Osteocyte (in vitro differentiated cells): ENCODE measurements around the gene HIBCH. TPM values are rescaled to one million over a fixed set of nuclear protein-coding genes. Genes with fewer than 3 reads are reported as not detected.

ENCODE experiments used
- DNase-seq: peaks from one replicate; pipeline ENCODE4 v3.0.0; 2021; ENCODE audit warnings: mixed read lengths; ENCODE audit not compliant: unreplicated experiment; ENCODE audit errors: extremely low spot score
- H3K27ac Mint-ChIP-seq: one replicate; pipeline ENCODE4 v1.8.0; 2021; ENCODE audit warnings: mild to moderate bottlenecking, mixed read lengths; ENCODE audit not compliant: unreplicated experiment
- H3K27me3 Mint-ChIP-seq: one replicate; pipeline ENCODE4 v1.8.0; 2021; ENCODE audit warnings: mixed read lengths; ENCODE audit not compliant: unreplicated experiment
- H3K36me3 Mint-ChIP-seq: one replicate; pipeline ENCODE4 v1.8.0; 2021; ENCODE audit warnings: mixed read lengths; ENCODE audit not compliant: unreplicated experiment
- H3K4me1 Mint-ChIP-seq: one replicate; pipeline ENCODE4 v1.8.0; 2021; ENCODE audit warnings: mixed read lengths; ENCODE audit not compliant: unreplicated experiment
- H3K4me3 Mint-ChIP-seq: one replicate; pipeline ENCODE4 v1.8.0; 2021; ENCODE audit warnings: mild to moderate bottlenecking, moderate library complexity, mixed read lengths; ENCODE audit not compliant: unreplicated experiment
- H3K9me3 Mint-ChIP-seq: one replicate; pipeline ENCODE4 v1.8.0; 2021; ENCODE audit warnings: mixed read lengths; ENCODE audit not compliant: unreplicated experiment
- total RNA-seq: library from RNA; stranded (reverse); gene quantifications from 2 replicates; pipeline ENCODE4 v1.2.1, GENCODE V29; 2021
- TF ChIP-seq, protein P1 (sequence below): fragments of 200-600 bp; sonication (generic); IDR thresholded peaks from 2 replicates; pipeline ENCODE4 v1.5.0; 2021; ENCODE audit warnings: antibody characterized with exemption, mild to moderate bottlenecking, moderate library complexity

HIBCH gene
- total RNA-seq, 1 donor from 2014 or later = 28.4 TPM

DNA sequence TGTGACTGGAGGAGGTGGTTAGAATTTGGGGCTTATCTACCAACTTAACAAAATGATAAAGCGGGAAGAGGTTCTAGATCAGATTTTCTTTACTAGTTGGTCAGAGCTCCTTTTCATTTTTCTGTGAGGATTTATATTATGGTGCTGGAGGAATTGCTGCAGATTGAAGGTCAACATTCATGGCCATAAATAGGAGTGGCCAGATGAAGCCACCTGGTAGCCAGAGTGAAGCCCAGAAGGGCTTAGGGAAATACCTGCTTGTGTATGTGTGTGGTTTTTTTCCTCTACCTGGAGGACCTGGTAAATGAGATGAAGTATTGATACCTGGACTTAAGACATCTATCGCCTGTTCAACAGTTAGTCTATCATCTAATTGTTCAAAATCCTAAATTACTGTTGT, 134.2 kb downstream of the HIBCH start:
- no peak for DNase-seq
- no peaks in the 10 kb centered on the region for H3K27me3 Mint-ChIP-seq
- H3K9me3 Mint-ChIP-seq = no peaks in the 10 kb centered on the region
- no peak overlapping the region for H3K27ac Mint-ChIP-seq
- TF ChIP-seq, protein P1, sequence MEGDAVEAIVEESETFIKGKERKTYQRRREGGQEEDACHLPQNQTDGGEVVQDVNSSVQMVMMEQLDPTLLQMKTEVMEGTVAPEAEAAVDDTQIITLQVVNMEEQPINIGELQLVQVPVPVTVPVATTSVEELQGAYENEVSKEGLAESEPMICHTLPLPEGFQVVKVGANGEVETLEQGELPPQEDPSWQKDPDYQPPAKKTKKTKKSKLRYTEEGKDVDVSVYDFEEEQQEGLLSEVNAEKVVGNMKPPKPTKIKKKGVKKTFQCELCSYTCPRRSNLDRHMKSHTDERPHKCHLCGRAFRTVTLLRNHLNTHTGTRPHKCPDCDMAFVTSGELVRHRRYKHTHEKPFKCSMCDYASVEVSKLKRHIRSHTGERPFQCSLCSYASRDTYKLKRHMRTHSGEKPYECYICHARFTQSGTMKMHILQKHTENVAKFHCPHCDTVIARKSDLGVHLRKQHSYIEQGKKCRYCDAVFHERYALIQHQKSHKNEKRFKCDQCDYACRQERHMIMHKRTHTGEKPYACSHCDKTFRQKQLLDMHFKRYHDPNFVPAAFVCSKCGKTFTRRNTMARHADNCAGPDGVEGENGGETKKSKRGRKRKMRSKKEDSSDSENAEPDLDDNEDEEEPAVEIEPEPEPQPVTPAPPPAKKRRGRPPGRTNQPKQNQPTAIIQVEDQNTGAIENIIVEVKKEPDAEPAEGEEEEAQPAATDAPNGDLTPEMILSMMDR = no peak
- H3K36me3 Mint-ChIP-seq = peaks cover 3% of the 10 kb centered on the region
- peaks cover 2% of the 10 kb centered on the region for H3K4me1 Mint-ChIP-seq
- no peak overlapping the region for H3K4me3 Mint-ChIP-seq

DNA sequence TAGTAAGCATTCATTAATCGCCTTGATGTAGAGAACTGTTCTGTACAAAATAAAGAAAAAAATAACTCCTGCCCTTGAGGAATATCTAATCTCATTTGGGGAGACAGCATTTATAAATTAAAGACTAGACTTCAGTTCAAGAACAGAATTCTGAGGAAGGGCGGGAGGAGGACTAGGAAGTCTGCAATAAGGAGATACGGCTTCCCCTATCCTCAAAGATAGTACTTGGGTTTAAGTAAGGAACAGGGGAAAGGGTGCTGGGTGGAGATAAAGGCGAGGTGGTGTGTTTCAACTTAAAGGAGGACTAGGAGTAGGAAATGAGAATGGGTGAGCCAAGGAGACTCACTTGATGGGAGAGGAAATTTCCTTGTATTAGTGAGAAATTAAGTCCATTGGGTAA, 135.2 kb downstream of the HIBCH start:
- H3K36me3 Mint-ChIP-seq = peaks cover 3% of the 10 kb centered on the region
- TF ChIP-seq, protein P1 = no peak
- DNase-seq = no peak
- no peak overlapping the region for H3K27ac Mint-ChIP-seq
- H3K9me3 Mint-ChIP-seq = no peaks in the 10 kb centered on the region
- no peaks in the 10 kb centered on the region for H3K27me3 Mint-ChIP-seq
- no peak overlapping the region for H3K4me3 Mint-ChIP-seq
- H3K4me1 Mint-ChIP-seq = peaks cover 7% of the 10 kb centered on the region

DNA sequence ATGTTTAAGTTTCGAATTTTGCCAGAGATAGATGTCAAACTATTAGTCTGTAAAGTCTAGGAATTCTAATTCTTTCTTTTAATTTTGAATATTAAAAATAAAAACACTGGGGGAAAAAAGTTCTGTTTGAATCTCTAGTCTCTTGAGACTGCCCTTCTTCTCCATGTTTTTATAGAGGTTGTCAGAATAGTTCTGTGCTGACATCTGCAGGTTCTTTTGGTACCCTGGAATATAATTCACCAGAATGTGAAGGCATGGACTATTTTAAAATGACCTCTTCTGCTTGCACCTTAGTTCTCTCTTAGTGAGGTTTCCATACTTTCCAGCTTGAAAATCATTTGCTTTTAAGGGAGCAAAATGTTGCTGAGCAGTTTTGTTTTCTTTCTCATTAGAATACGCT, 136.1 kb downstream of the HIBCH start:
- Mint-ChIP-seq H3K27me3 (no peaks in the 10 kb centered on the region), H3K9me3 (no peaks in the 10 kb centered on the region), H3K4me3 (no peak overlapping the region), H3K36me3 (peaks cover 3% of the 10 kb centered on the region), H3K4me1 (peaks cover 7% of the 10 kb centered on the region), H3K27ac (no peak overlapping the region)
- TF ChIP-seq, protein P1 = peak; percentile 19
- DNase-seq = no peak

DNA sequence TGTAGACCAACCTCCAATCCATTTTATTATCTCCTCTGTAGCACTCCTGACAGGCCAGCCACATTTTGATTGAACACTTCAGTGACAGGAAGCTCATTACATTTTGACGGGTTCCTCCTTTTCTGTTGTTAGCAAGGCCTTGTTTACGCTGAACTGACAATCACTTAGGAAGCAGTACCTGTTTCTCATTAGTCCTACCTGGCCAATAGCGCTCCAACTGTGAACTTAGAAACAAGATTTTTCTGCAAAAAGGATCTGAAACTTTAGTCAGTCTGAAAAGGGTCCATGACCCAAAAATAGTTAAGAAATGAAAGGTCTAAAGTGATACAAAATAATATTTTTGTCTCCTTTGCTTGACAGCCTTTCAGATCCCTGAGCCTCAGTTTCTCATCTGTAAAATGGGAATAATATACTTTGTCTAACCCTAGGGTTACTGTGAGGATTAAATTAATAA, 137.5 kb downstream of the HIBCH start:
- H3K4me1 Mint-ChIP-seq = peaks cover 7% of the 10 kb centered on the region
- no peaks in the 10 kb centered on the region for H3K27me3 Mint-ChIP-seq
- no peak overlapping the region for H3K27ac Mint-ChIP-seq
- H3K4me3 Mint-ChIP-seq = no peak overlapping the region
- TF ChIP-seq, protein P1 = no peak
- DNase-seq = no peak
- no peaks in the 10 kb centered on the region for H3K9me3 Mint-ChIP-seq
- peaks cover 3% of the 10 kb centered on the region for H3K36me3 Mint-ChIP-seq

DNA sequence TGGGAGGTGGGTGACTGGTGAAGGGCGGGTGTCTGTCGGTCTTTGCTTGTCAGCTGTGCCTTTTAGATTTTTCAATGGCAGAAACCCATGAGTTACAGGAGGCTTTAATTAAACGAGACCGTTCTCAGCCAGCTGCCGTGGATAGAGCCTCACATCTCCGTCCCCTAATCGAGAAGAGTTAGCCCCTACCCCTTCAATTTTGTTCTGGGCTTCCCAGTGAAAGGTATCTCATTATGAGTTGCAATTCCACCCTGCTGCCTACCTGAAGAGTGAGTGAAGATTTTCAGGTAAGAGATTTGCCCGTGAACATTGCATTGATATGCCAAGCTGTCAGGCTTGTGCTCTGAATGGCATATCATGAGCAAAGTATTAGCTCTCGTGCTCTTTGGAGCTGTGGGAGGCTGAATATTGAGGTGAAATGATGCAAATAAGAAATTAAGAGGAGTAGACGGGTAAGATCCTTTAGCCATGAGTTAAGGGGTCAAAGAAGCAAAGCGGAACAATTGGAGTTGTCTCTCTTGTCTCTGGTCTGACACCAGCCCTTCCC, 138.4 kb downstream of the HIBCH start:
- no peaks in the 10 kb centered on the region for H3K9me3 Mint-ChIP-seq
- H3K4me1 Mint-ChIP-seq = peaks cover 7% of the 10 kb centered on the region
- TF ChIP-seq, protein P1 = no peak
- H3K4me3 Mint-ChIP-seq = peak overlapping the region; percentile 59
- H3K36me3 Mint-ChIP-seq = peaks cover under 1% of the 10 kb centered on the region
- no peak for DNase-seq
- no peaks in the 10 kb centered on the region for H3K27me3 Mint-ChIP-seq
- H3K27ac Mint-ChIP-seq = no peak overlapping the region
